ENCODE data around the gene PLA2G2C. TPM values are rescaled to one million over a fixed set of nuclear protein-coding genes. Genes with fewer than 3 reads are reported as not detected.
"Not testable (repeated sequence)": the region's sequence is repeated elsewhere in the genome, so short reads cannot be mapped to it uniquely, and the experiment has no call there.

PLA2G2C gene
- total RNA-seq, 1 donor from 2014 or later, result not detected

DNA sequence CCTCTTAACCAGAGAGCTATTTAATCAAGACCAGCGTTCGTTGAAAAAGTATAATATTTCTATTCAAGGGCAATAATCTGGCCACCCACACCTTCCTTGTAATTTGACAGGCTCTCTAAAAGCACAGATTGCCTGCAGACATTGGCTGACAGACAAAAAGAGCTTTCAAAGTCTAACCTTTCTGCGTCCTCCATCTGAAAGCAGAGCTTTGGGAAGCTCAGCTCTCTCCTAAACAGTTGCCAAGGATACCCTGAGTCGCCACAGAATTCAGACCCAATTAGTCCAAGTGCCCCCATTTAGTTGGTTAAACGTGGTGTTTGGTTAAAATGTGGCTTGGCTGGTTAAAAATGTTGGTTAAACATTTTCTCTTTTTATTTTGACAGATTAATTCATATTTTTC, 33.7 kb upstream of the PLA2G2C start:
- intact Hi-C loops (cut with DNase I), result no loop called here
- no peaks in the 10 kb centered on the region for H3K4me1 ChIP-seq
- no peak overlapping the region for H3K27ac ChIP-seq
- peaks cover 18% of the 10 kb centered on the region for H3K27me3 ChIP-seq
- no peaks in the 10 kb centered on the region for H3K36me3 ChIP-seq
- H3K9me3 ChIP-seq, result no peaks in the 10 kb centered on the region
- ATAC-seq, result no peak
- no peak overlapping the region for H3K4me3 ChIP-seq
- DNase-seq, result no peak
- no peak for TF ChIP-seq CTCF (IDR thresholded peaks at IDR 0.05)

- H3K9me3 ChIP-seq; DNase-seq; H3K27ac ChIP-seq; H3K4me1 ChIP-seq; H3K36me3 ChIP-seq; H3K4me3 ChIP-seq; intact Hi-C loops (cut with DNase I); ATAC-seq: not testable (repeated sequence)
- peaks cover 16% of the 10 kb centered on the region for H3K27me3 ChIP-seq
These were observed 32.7 kb upstream of the PLA2G2C start for GRCh38 chr1:20219053-20219452.

GRCh38 chr1:20216574-20216973, 30.3 kb upstream of the PLA2G2C start:
- ATAC-seq, result peak; percentile 43
- Histone ChIP-seq H3K4me3 (no peak overlapping the region), H3K9me3 (no peaks in the 10 kb centered on the region), H3K4me1 (peaks cover 9% of the 10 kb centered on the region), H3K27me3 (peaks cover 12% of the 10 kb centered on the region), H3K36me3 (no peaks in the 10 kb centered on the region), H3K27ac (no peak overlapping the region)
- no peak for DNase-seq
- peak; percentile 15 for TF ChIP-seq CTCF (IDR thresholded peaks at IDR 0.05)
- intact Hi-C loops (cut with DNase I), result no loop called here

DNA sequence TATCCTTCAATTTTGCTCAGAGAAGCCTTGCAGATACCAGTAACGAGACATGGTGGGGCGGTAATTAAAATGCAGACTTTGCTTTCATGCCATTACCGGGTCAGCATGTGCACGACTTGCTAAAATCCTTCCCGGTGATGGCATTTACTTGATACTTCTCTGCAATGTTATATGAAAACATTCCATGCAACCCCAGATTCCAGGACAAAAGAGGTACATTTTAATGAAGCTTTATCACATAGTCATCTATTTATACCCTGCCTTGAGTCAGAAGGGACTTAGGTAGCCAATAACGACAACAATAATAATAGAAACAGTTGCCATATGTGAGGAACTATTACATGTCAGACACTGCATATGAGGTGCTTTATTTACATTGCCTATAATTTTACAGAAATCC, 29.4 kb upstream of the PLA2G2C start:
- peaks cover 15% of the 10 kb centered on the region for H3K27me3 ChIP-seq
- intact Hi-C loops (cut with DNase I), result no loop called here
- ATAC-seq, result no peak
- no peak for TF ChIP-seq CTCF (IDR thresholded peaks at IDR 0.05)
- no peak overlapping the region for H3K27ac ChIP-seq
- H3K9me3 ChIP-seq, result no peaks in the 10 kb centered on the region
- no peaks in the 10 kb centered on the region for H3K36me3 ChIP-seq
- no peak overlapping the region for H3K4me3 ChIP-seq
- no peak for DNase-seq
- H3K4me1 ChIP-seq, result peaks cover 9% of the 10 kb centered on the region

DNA sequence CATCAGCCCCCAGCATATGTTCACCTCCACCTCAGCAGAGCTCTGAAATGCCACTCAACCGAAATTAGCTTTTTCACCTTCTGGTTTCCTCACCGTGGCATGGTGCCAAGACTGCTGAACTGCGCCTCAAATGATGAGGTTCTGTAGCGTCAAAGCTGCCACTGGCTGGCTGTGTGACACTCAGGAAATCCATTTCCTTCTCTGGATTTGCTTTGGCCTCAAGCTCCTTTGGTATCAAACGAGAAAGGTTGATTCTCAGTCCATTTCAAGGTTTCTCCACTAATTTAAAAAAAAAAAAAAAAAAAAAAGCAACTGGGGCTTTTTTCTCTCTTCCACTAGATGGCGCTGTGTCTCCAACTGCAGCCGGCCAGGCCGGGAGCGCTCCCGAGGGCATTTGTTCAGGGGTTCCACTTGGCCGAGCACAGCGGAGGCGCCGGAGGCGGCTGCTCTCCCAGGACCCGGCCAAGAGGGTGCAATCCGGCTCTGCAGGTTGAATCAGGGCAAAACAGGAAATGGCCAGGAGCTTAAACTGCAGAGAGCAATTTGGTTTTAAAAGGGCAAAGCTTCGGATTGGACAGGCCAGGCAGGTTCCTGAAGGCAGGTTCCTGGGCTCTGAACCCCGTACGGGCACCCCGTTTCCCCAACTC, 26.5 kb upstream of the PLA2G2C start:
- H3K27ac ChIP-seq, result no peak overlapping the region

More for the DNA sequence above, 26.5 kb upstream of the PLA2G2C start:
- peaks cover 10% of the 10 kb centered on the region for H3K27me3 ChIP-seq
- ATAC-seq, result peak; percentile 92
- H3K4me3 ChIP-seq, result no peak overlapping the region
- peak; percentile 81 for TF ChIP-seq CTCF (IDR thresholded peaks at IDR 0.05)
- intact Hi-C loops (cut with DNase I), result loop anchor here (5.0 kb wide), 1 partner anchor 279 kb away; no protein-coding TSS in a partner anchor
- no peaks in the 10 kb centered on the region for H3K9me3 ChIP-seq
- H3K4me1 ChIP-seq, result peaks cover 9% of the 10 kb centered on the region
- no peaks in the 10 kb centered on the region for H3K36me3 ChIP-seq
- peak; percentile 85 for DNase-seq
